OCI-LY7 (cell line): ENCODE measurements around the gene CNOT1.

Experiments
- EZH2phosphoT487 ChIP-seq: fragments of 200-600 bp; sonication (generic); IDR thresholded peaks from 2 replicates; pipeline ENCODE4 v1.6.1; 2018; ENCODE audit warnings: low read depth, borderline replicate concordance, mild to moderate bottlenecking, mixed run types, antibody characterized with exemption, low read length, moderate library complexity, mixed read lengths
- TF ChIP-seq, protein P1 (sequence below): fragments of 200-600 bp; sonication (generic); conservative IDR thresholded peaks from 2 replicates; pipeline ENCODE4 v1.5.1; 2014; ENCODE audit warnings: mild to moderate bottlenecking, antibody characterized with exemption, low read length, moderate library complexity, mixed read lengths

DNA sequence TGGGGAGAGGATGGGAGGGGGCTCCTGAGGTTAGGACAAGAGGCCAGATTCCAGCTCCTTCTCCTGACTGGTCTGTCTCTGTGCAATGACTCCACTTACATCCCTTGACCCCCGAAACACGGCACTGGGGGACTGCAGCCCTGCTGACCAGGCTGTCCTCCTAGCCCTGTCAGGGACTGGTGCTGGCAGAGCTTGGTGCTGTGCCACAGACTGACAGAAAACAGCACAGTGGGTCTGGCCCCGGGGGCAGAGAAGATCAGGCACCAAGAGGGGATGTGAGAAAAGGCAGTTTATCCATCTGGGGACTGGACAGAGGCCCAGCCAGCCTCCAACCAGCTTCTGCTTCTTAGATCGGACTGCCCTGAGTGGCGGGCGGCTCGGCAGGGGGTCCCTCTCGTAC lies 35.6 kb upstream of the CNOT1 start:
- TF ChIP-seq, protein P1, sequence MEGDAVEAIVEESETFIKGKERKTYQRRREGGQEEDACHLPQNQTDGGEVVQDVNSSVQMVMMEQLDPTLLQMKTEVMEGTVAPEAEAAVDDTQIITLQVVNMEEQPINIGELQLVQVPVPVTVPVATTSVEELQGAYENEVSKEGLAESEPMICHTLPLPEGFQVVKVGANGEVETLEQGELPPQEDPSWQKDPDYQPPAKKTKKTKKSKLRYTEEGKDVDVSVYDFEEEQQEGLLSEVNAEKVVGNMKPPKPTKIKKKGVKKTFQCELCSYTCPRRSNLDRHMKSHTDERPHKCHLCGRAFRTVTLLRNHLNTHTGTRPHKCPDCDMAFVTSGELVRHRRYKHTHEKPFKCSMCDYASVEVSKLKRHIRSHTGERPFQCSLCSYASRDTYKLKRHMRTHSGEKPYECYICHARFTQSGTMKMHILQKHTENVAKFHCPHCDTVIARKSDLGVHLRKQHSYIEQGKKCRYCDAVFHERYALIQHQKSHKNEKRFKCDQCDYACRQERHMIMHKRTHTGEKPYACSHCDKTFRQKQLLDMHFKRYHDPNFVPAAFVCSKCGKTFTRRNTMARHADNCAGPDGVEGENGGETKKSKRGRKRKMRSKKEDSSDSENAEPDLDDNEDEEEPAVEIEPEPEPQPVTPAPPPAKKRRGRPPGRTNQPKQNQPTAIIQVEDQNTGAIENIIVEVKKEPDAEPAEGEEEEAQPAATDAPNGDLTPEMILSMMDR = no peak
- no peak for TF ChIP-seq EZH2phosphoT487
